ENCODE measurements around the gene NUDT7. TPM values are rescaled to one million over a fixed set of nuclear protein-coding genes. Genes with fewer than 3 reads are reported as not detected.

NUDT7 gene
- total RNA-seq, 3 donors from 2014 or later (not counting 1 experiment from before 2014, with no cell fraction given), result 1.6 to 4.3 (median 3.3) TPM

DNA sequence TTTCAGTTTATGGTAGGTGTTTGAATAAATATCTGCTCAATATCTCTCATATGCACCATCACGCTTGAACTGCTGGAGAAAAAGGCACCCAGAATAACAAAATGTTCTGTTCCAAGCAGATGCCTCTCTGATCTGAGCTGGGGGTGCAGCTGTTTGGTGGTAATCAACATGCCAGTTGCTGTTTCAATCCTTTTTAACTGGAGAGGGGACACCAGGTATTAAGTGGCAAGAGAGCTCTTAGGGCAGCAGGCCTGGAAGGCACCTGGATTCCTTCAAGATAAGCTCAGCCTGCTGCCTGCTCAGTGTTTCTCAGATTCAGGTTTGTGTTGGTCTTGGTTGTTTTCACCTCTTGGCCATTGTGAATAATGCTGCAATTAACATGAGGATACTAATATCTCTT, 38.9 kb downstream of the NUDT7 start:
- H3K9me3 Mint-ChIP-seq, result no peaks in the 10 kb centered on the region
- no peak overlapping the region for H3K4me3 Mint-ChIP-seq
- H3K27ac Mint-ChIP-seq, result no peak overlapping the region
- H3K36me3 ChIP-seq (ENCODE audit: control insufficient read depth, insufficient read depth, low read length), result no peaks in the 10 kb centered on the region
- no peaks in the 10 kb centered on the region for H3K4me1 Mint-ChIP-seq
- intact Hi-C loops (cut with micrococcal nuclease), result no loop called here
- WGBS (ENCODE audit: insufficient coverage), result no CpG with 5 or more reads among the region's 1 CpG
- H3K4me3 ChIP-seq (ENCODE audit: low read length), result no peak overlapping the region
- ATAC-seq, result no peak
- H3K27me3 Mint-ChIP-seq (ENCODE audit: low read depth in 2 of 2), result peaks cover 0 to 2% of the 10 kb centered on the region in 2 donors
- no peak overlapping the region for H3K27ac ChIP-seq (ENCODE audit: low read length)
- TF ChIP-seq, protein P1, sequence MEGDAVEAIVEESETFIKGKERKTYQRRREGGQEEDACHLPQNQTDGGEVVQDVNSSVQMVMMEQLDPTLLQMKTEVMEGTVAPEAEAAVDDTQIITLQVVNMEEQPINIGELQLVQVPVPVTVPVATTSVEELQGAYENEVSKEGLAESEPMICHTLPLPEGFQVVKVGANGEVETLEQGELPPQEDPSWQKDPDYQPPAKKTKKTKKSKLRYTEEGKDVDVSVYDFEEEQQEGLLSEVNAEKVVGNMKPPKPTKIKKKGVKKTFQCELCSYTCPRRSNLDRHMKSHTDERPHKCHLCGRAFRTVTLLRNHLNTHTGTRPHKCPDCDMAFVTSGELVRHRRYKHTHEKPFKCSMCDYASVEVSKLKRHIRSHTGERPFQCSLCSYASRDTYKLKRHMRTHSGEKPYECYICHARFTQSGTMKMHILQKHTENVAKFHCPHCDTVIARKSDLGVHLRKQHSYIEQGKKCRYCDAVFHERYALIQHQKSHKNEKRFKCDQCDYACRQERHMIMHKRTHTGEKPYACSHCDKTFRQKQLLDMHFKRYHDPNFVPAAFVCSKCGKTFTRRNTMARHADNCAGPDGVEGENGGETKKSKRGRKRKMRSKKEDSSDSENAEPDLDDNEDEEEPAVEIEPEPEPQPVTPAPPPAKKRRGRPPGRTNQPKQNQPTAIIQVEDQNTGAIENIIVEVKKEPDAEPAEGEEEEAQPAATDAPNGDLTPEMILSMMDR (IDR thresholded peaks at IDR 0.05), result no peak
- H3K9me3 ChIP-seq (ENCODE audit: control insufficient read depth, insufficient read depth, low read length), result no peaks in the 10 kb centered on the region
- H3K36me3 Mint-ChIP-seq, result no peaks in the 10 kb centered on the region
- no peaks in the 10 kb centered on the region for H3K4me1 ChIP-seq (ENCODE audit: control insufficient read depth, insufficient read depth, low read length)
- DNase-seq, result no peak
- no peaks in the 10 kb centered on the region for H3K27me3 ChIP-seq (ENCODE audit: control insufficient read depth, insufficient read depth, low read length)

DNA sequence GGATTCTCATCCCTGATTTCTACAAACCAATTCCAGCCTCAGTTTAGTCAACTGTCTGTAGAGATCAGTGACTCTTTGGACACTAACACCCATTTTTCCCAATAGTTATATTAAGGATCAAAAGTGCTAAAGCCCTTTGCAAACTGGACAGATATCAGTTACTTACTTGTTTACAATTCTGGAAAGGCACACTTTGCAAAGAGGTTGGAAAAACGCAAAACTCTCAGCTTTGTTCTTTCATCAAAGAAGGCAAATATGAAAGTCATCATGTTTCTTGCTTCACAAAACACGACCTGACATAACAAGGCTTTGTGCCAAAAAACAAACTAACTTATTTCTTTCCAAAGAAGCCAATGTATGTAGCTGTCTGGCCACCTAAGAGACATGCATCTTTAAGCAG, 39.9 kb downstream of the NUDT7 start:
- no peak overlapping the region for H3K4me3 Mint-ChIP-seq
- H3K27me3 Mint-ChIP-seq (ENCODE audit: low read depth in 2 of 2), result peaks cover 0 to 2% of the 10 kb centered on the region in 2 donors
- H3K4me3 ChIP-seq (ENCODE audit: low read length), result no peak overlapping the region

DNA sequence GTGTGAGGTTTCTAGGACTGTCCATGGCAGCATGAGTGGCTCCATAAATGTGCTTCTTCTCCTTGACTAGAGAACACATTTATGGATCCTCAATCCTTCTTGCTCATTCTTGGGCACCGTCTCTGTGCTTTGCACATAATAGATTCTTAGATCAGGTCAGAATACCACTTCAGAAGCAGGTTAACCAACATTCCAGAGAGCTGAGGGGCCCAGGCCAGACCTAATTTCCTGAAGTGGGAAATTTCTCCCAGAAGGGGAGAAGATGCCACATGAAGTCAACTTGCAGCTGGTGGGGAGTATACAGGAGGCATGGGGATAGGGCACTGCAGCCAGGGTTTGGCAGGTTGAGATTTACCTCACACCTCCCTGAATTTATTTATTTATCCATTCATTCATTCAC, 41.7 kb downstream of the NUDT7 start:
- ATAC-seq (no peak), DNase-seq (no peak)
- intact Hi-C loops (cut with micrococcal nuclease), result no loop called here
- TF ChIP-seq, protein P1 (IDR thresholded peaks at IDR 0.05), result no peak
- WGBS (ENCODE audit: insufficient coverage), result 96% methylated on average over 1 of the region's 1 CpG
- H3K4me1 Mint-ChIP-seq, result no peaks in the 10 kb centered on the region
- no peaks in the 10 kb centered on the region for H3K36me3 Mint-ChIP-seq
- no peak overlapping the region for H3K4me3 Mint-ChIP-seq
- H3K27ac Mint-ChIP-seq, result no peak overlapping the region
- H3K27me3 Mint-ChIP-seq (ENCODE audit: low read depth in 2 of 2), result peaks cover 0 to 10% of the 10 kb centered on the region in 2 donors
- Histone ChIP-seq H3K4me3 (ENCODE audit: low read length) (no peak overlapping the region), H3K4me1 (ENCODE audit: control insufficient read depth, insufficient read depth, low read length) (no peaks in the 10 kb centered on the region), H3K36me3 (ENCODE audit: control insufficient read depth, insufficient read depth, low read length) (no peaks in the 10 kb centered on the region), H3K27ac (ENCODE audit: low read length) (no peak overlapping the region), H3K27me3 (ENCODE audit: control insufficient read depth, insufficient read depth, low read length) (no peaks in the 10 kb centered on the region), H3K9me3 (ENCODE audit: control insufficient read depth, insufficient read depth, low read length) (no peaks in the 10 kb centered on the region)
- no peaks in the 10 kb centered on the region for H3K9me3 Mint-ChIP-seq

More for the DNA sequence above, 39.9 kb downstream of the NUDT7 start:
- Histone ChIP-seq H3K27ac (ENCODE audit: low read length) (no peak overlapping the region), H3K4me1 (ENCODE audit: control insufficient read depth, insufficient read depth, low read length) (no peaks in the 10 kb centered on the region), H3K9me3 (ENCODE audit: control insufficient read depth, insufficient read depth, low read length) (no peaks in the 10 kb centered on the region), H3K36me3 (ENCODE audit: control insufficient read depth, insufficient read depth, low read length) (no peaks in the 10 kb centered on the region), H3K27me3 (ENCODE audit: control insufficient read depth, insufficient read depth, low read length) (no peaks in the 10 kb centered on the region)
- WGBS (ENCODE audit: insufficient coverage), result 50% methylated on average over 2 of the region's 2 CpGs
- DNase-seq (no peak), ATAC-seq (no peak)
- no peaks in the 10 kb centered on the region for H3K9me3 Mint-ChIP-seq
- intact Hi-C loops (cut with micrococcal nuclease), result no loop called here
- H3K4me1 Mint-ChIP-seq, result no peaks in the 10 kb centered on the region
- H3K36me3 Mint-ChIP-seq, result no peaks in the 10 kb centered on the region
- H3K27ac Mint-ChIP-seq, result no peak overlapping the region
- TF ChIP-seq, protein P1 (IDR thresholded peaks at IDR 0.05), result no peak

DNA sequence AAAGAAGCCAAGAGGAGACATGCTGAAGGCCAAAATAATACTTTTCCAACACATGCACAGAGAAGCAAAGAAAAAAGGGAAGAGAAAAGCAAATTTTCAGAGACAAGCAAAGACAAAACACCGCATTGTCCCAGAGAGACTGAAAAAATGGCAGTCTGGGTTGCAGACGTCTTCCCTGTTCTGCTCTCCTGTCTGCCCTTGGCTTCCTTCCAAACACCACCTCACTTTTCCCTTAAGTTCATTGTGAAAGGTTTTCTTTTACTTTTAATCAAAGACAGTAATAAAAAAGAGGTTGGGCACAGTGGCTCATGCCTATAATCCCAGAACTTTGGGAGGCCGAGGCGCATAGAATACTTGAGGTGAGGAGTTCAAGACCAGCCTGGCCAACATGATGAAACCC, 44.9 kb downstream of the NUDT7 start:
- TF ChIP-seq, protein P1 (IDR thresholded peaks at IDR 0.05), result no peak
- intact Hi-C loops (cut with micrococcal nuclease), result no loop called here
- no peak for ATAC-seq

More for the DNA sequence above, 44.9 kb downstream of the NUDT7 start:
- Mint-ChIP-seq H3K27ac (no peak overlapping the region), H3K9me3 (no peaks in the 10 kb centered on the region), H3K4me1 (no peaks in the 10 kb centered on the region), H3K36me3 (no peaks in the 10 kb centered on the region), H3K27me3 (ENCODE audit: low read depth in 2 of 2) (peaks cover 0 to 10% of the 10 kb centered on the region in 2 donors), H3K4me3 (no peak overlapping the region)
- Histone ChIP-seq H3K27ac (ENCODE audit: low read length) (no peak overlapping the region), H3K4me3 (ENCODE audit: low read length) (no peak overlapping the region), H3K9me3 (ENCODE audit: control insufficient read depth, insufficient read depth, low read length) (no peaks in the 10 kb centered on the region), H3K27me3 (ENCODE audit: control insufficient read depth, insufficient read depth, low read length) (no peaks in the 10 kb centered on the region), H3K36me3 (ENCODE audit: control insufficient read depth, insufficient read depth, low read length) (no peaks in the 10 kb centered on the region), H3K4me1 (ENCODE audit: control insufficient read depth, insufficient read depth, low read length) (no peaks in the 10 kb centered on the region)
- 55% methylated on average over 2 of the region's 4 CpGs for WGBS (ENCODE audit: insufficient coverage)
- no peak for DNase-seq
